Posterior cingulate gyrus (tissue), 11 donors: ENCODE measurements around the gene DKK2.
A peak's percentile ranks its signal among the peaks of the same experiment; 100 is the strongest.
"Not testable (repeated sequence)": the region's sequence is repeated elsewhere in the genome, so short reads cannot be mapped to it uniquely, and the experiment has no call there.

Source experiments
- DNase-seq, 10 donors: peaks; one replicate each; pipeline versions ENCODE4 v3.0.0 to v3.0.0-alpha.2; 2020 to 2021; ENCODE audit warnings: mixed read lengths in 3 of 10
- intact Hi-C: fragments of 100-400 bp; cut with DNase I; formaldehyde crosslinking; loops from one replicate; pipeline ENCODE4 v1.15.1; 2023

DKK2 gene

GRCh38 chr4:106930522-106930921, 105.6 kb downstream of the DKK2 start:
- no peak for DNase-seq
- intact Hi-C loops = no loop called here

- DNase-seq = no peak
- intact Hi-C loops = no loop called here
Observed at GRCh38 chr4:106929248-106929647, 106.9 kb downstream of the DKK2 start.

GRCh38 chr4:106914223-106914622, 121.9 kb downstream of the DKK2 start:
- intact Hi-C loops = no loop called here
- DNase-seq = no peak

DNA sequence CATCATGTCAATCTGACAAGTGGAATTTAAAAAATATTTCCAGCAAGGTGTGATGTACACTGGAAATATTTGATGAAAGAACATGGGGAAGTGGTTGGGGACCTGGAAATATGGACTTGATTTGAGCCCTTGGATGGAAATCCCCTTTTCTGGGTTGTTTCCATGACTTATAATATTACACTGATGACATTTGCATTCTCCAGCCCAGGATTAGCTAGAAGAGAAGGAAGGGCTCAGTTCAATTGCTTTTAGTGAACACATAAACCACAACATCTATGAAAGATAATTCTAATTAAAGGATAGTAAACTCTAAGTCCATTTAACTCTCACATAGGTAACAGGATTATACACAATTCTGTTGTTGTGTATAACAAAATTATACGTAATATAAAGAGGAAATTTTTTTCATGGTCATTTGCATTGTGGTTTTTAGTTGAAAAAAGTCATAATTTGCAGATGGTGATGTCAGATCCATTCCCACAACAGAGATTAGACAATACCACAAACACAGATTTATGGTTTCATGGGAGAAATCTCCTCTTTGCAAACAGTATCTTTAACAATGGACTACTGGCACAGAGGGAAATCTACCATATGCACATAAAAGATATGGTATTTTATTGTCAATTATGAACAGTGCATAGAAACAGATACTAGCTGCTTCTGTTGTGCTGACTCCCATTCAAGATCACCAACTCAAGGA, 126.5 kb downstream of the DKK2 start:
- DNase-seq = no peak
- intact Hi-C loops = no loop called here

DNA sequence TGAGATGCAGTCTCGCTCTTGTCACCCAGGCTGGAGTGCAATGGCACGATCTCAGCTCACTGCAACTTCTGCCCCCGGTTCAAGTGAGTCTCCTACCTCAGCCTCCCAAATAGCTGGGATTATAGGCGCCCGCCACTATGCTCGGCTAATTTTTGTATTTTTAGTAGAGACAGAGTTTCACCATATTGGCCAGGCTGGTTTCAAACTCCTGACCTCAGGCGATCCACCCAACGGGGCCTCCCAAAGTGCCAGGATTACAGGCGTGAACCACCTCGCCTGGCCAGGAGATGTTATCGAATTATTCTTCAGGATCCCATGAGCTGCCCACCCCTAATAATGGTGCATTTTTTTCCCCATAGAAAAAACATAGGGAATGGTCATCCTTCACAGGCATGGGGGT, 128.1 kb downstream of the DKK2 start:
- intact Hi-C loops = not testable (repeated sequence)
- DNase-seq = peak in 2 of 10 donors; percentile 54 to 64

DNA sequence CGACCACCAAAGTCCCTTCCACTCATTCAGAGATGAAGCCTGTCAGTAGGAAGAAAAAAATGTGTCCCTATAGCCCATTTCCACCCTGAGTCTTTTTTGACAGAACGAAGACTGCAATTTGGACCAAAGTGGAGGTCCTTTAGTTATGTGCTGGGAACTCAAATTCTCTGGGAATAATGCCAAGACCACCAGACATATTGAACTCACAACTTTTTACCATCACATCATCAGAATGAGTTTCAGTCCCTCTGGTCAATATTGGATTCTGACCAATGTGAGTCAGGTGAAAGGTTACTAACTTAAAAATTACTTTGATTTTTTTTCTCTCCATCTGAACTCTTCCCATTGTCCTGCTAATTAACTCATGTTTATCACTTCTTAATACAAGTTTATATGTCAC, 128.9 kb downstream of the DKK2 start:
- intact Hi-C loops = no loop called here
- DNase-seq = no peak

DNA sequence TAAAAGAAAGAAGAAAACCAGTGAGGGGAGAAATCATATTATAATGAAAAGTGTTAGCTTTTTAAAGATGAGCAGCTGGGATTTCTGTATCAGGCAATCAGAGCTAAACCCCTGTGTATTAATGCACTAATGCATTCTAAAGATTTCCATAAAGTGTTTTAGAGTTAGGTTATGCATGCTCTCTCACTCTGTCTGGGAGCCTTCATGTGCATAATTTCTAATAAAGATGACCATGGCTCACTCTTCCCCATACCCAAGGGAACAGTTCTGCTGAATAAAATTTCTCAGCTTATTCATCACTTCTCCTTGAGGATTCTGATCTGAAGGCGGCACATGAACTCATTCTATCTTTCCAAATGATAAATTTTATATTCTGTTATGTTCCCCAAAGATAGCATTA, 129.4 kb downstream of the DKK2 start:
- intact Hi-C loops = no loop called here
- DNase-seq = no peak

GRCh38 chr4:106898621-106899230, 137.4 kb downstream of the DKK2 start:
- intact Hi-C loops = no loop called here
- peak in 1 of 10 donors; percentile 7 for DNase-seq

DNA sequence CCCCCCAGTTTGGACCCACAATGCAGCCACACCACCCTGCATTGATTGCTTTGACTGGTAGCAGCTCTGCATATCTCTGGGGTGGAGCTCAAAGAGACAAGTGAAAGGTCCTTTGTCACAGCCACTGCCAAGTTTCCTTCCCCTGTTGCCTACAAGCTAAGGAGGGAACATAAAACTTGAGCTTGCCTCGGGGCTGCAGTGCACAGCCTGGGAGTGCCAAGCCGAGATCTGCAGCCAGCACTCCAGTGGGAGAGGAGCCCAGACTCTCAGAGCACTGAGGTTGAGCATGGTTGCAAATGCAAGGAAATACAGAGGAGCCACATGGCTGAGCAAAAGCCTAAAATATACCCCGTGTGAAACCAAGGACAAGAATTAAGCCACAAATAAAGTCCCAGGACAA, 142.2 kb downstream of the DKK2 start:
- peak in 1 of 10 donors; percentile 35 for DNase-seq
- intact Hi-C loops = no loop called here

GRCh38 chr4:106893395-106893881, 142.7 kb downstream of the DKK2 start:
- peak in 2 of 10 donors; percentile 51 to 68 for DNase-seq
- intact Hi-C loops = no loop called here

GRCh38 chr4:106892786-106893185, 143.3 kb downstream of the DKK2 start:
- peak in 2 of 10 donors; percentile 56 to 69 for DNase-seq
- intact Hi-C loops = no loop called here

- intact Hi-C loops = no loop called here
- peak in 3 of 10 donors; percentile 28 to 57 (median 40) for DNase-seq
Observed at GRCh38 chr4:106875340-106875739, 160.8 kb downstream of the DKK2 start.
